Measurements from ENCODE around the gene SLC22A23. TPM values are rescaled to one million over a fixed set of nuclear protein-coding genes. Genes with fewer than 3 reads are reported as not detected.

The SLC22A23 gene
- total RNA-seq, 1 donor: 9.0 TPM

GRCh38 chr6:3393836-3394202 is 63.0 kb downstream of the SLC22A23 start:
- TF ChIP-seq, protein P1, sequence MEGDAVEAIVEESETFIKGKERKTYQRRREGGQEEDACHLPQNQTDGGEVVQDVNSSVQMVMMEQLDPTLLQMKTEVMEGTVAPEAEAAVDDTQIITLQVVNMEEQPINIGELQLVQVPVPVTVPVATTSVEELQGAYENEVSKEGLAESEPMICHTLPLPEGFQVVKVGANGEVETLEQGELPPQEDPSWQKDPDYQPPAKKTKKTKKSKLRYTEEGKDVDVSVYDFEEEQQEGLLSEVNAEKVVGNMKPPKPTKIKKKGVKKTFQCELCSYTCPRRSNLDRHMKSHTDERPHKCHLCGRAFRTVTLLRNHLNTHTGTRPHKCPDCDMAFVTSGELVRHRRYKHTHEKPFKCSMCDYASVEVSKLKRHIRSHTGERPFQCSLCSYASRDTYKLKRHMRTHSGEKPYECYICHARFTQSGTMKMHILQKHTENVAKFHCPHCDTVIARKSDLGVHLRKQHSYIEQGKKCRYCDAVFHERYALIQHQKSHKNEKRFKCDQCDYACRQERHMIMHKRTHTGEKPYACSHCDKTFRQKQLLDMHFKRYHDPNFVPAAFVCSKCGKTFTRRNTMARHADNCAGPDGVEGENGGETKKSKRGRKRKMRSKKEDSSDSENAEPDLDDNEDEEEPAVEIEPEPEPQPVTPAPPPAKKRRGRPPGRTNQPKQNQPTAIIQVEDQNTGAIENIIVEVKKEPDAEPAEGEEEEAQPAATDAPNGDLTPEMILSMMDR (IDR thresholded peaks at IDR 0.05; ENCODE audit: insufficient read depth, low read length): no peak
- H3K4me3 ChIP-seq (ENCODE audit: low read depth, low read length): no peak overlapping the region
- no peak for DNase-seq (ENCODE audit: low read depth)

DNA sequence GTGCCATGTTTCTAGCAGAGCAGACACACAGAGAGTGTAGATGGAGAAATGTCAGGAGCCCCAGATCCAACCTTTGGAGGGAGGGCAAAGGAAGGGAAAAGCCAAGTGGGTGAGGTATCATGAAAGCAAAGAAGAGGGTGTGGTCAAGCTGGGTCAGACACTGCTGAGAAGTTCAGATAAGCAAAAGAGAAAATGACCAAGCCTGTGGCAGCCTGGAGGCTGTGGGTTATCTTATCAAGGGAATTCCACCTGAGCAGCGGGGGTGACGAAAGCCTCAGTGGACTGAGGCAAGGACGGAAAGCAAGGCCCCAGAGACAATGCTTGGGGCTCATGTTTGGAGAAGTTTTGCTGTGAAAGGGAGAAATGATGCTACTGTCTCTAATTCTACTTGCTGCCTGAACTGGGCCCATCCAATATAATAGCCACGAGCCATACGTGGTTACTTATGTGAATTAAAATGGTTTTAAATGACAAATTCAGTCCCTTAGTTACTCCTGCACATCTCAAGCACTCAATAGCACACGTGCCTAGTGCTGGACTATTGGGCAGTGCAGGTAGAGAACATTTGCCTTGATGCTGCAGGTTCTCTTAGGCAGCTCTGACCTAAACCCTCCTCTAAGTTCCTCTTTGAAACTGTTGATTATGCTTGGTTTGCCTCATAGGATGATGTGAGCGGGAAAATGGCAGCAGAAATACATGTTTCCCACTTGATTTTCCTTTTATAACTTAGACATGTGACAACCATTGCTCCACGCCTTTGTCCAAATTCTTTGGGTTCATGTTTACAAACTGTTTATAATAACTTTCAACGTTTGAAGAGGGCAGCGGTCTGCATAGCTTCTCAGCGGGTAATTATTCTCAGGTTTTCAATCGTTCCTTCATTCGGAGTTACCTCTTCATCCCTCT is 63.7 kb downstream of the SLC22A23 start:
- TF ChIP-seq, protein P1 (IDR thresholded peaks at IDR 0.05; ENCODE audit: insufficient read depth, low read length): no peak
- no peak overlapping the region for H3K4me3 ChIP-seq (ENCODE audit: low read depth, low read length)
- no peak for DNase-seq (ENCODE audit: low read depth)

DNA sequence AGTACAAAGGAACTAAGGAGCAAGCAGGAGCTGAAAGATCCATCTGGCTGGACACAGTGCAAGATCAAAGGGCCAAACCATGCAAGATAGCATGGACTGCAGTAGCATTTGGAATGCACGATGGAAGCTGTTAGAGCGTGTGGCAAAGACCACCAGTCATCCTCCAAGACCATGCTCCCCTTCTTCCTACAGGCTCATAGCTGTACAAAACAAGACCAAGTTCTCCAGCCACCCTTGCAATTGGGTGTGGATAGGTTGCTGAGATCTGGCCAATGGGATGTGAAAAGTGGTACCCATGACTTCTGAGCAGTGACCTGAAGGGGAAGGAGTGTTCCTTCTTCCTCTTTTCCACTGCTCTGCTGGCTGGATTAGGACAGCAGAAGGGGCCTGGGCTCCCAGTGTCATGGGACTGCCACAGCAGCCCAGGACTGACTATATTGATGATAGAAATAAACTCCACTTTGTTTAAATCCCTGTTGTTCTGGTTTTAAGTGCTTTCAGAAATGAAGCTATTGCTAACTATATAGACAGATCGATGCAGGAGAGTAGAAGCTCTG is 64.9 kb downstream of the SLC22A23 start:
- no peak for DNase-seq (ENCODE audit: low read depth)
- TF ChIP-seq, protein P1 (IDR thresholded peaks at IDR 0.05; ENCODE audit: insufficient read depth, low read length): no peak
- no peak overlapping the region for H3K4me3 ChIP-seq (ENCODE audit: low read depth, low read length)

DNA sequence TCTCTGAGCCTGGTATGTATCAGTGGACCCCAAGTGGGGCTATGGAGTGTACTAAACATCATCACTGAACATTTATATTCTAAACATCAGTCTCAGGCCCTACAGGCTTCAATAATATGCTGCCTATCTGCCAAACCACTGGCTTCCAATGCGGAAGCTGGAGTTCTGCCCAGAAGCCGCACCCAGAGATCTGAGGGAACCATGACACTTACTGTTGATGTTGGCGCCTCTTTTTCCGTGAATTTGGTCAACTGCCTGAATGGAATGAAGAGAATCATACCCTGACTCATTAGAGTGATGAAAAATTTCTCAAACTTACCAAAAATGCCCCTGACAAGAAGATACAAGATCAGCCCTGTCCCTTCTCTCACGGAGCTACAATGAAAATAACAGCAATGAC is 66.2 kb downstream of the SLC22A23 start:
- DNase-seq (ENCODE audit: low read depth): peak; percentile 99
- H3K4me3 ChIP-seq (ENCODE audit: low read depth, low read length): no peak overlapping the region
- TF ChIP-seq, protein P1 (IDR thresholded peaks at IDR 0.05; ENCODE audit: insufficient read depth, low read length): no peak

DNA sequence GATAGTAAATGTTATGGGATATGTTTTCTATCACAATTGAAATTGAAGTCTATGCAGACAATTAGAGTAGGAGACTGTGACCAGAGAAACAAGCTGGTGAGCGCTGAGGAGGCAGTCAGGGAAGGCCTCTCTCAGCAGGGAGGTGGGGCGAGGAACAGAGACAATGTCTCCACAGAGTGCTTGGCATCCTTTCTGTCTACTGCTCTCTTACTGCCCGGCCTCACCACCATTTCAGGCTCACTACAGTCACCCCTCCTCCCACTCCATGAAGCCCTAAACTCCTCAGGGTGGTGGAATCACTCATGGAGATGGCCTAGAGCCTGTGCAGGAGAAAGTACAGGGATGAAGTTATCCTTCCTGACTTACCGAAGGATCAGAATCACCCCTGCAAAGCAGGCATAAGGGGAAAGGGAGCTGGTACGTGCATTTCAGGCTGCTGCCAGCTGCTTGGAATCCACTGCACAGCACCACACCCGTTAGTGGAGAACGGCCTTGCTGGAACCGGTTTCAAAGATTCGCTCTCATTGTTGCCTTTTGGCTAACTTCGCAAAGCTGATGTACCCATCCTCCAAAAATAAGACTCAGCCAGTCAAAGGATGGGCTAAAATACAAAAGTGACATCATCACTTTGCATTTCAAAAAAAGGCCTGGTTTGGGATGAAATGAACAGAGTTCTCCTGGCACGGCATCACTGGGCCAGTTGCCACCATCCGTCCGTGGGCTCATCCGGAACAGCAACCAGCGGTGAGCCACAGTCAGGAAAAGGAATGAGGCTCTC is 67.3 kb downstream of the SLC22A23 start:
- H3K4me3 ChIP-seq (ENCODE audit: low read depth, low read length): peak overlapping the region; percentile 35
- TF ChIP-seq, protein P1 (IDR thresholded peaks at IDR 0.05; ENCODE audit: insufficient read depth, low read length): no peak
- peak; percentile 98 for DNase-seq (ENCODE audit: low read depth)

DNA sequence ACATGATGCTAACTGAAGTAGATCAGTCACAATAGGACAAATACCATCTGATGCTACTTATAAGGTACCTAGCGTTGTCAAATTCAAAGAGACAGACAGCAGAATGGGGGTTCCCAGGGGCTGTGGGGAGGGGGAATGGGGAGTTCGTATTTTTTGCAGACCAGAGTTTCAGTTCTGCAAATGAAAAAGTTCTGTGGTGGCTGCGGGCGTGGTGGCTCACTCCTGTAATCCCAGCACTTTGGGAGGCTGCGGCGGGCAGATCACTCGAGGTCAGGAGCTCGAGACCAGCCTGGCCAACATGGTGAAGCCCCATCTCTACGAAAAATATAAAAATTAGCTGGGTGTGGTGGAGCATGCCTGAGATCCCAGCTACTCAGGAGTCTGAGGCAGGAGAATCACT is 68.1 kb downstream of the SLC22A23 start:
- no peak overlapping the region for H3K4me3 ChIP-seq (ENCODE audit: low read depth, low read length)
- TF ChIP-seq, protein P1 (IDR thresholded peaks at IDR 0.05; ENCODE audit: insufficient read depth, low read length): no peak
- DNase-seq (ENCODE audit: low read depth): no peak

All from fibroblast of the aortic adventitia (primary cell).